Measurements from ENCODE around the gene HMGB3.

- TF ChIP-seq CTCF (IDR thresholded peaks at IDR 0.05) (no peak), EP300 (IDR thresholded peaks at IDR 0.05) (no peak), POLR2A (IDR thresholded peaks at IDR 0.05) (no peak)
These were observed 5.5 kb upstream of the HMGB3 start for GRCh38 chrX:150977411-150978162.
